Thyroid gland (tissue), 4 donors: ENCODE results near the gene DIS3L2. TPM values are rescaled to one million over a fixed set of nuclear protein-coding genes. Genes with fewer than 3 reads are reported as not detected.

Source experiments
- DNase-seq, 2 donors: peaks; one replicate each; pipeline ENCODE4 v3.0.0-alpha.2; 2019
- H3K27ac ChIP-seq, 3 donors: fragments of 200-600 bp; sonication (generic); 1 replicate in 2 of 3; 2 replicates in 1 of 3; pipeline ENCODE4 v1.5.1; 2016 to 2019; ENCODE audit warnings: mild to moderate bottlenecking in 1 of 3, moderate library complexity in 1 of 3
- H3K27me3 ChIP-seq: fragments of 200-600 bp; sonication (generic); one replicate; pipeline ENCODE4 v1.5.1; 2019
- H3K36me3 ChIP-seq, 2 donors: fragments of 200-600 bp; sonication (generic); one replicate each; pipeline ENCODE4 v1.5.1; 2016 to 2019
- H3K4me1 ChIP-seq, 2 donors: fragments of 200-600 bp; sonication (generic); one replicate each; pipeline ENCODE4 v1.5.1; 2017 to 2019
- H3K4me3 ChIP-seq, 3 donors: fragments of 200-600 bp; sonication (generic); replicated peaks in 1 of 3; 1 replicate in 2 of 3; 2 replicates in 1 of 3; pipeline ENCODE4 v1.5.1; 2016; ENCODE audit warnings: mild to moderate bottlenecking in 1 of 3
- H3K9me3 ChIP-seq: fragments of 200-600 bp; sonication (generic); one replicate; pipeline ENCODE4 v1.5.1; 2017
- POLR2A ChIP-seq, 2 donors: fragments of 450-650 bp; IDR thresholded peaks; one replicate each; pipeline ENCODE4 v1.6.1; 2017; ENCODE audit warnings: antibody characterized with exemption in 2 of 2, mild to moderate bottlenecking in 2 of 2, moderate library complexity in 1 of 2
- WGBS, 2 donors: methylation state at CpG; one replicate each; pipeline ENCODE4 v1.1.5; 2017; 5-methylcytosine and 5-hydroxymethylcytosine counted together
- intact Hi-C: fragments of 100-400 bp; cut with DNase I; formaldehyde crosslinking; loops from one replicate; pipeline ENCODE4 v1.15.1; 2023
- total RNA-seq, 4 donors: library from RNA; depleted of rRNA; stranded (reverse); fragments of >200 nt; gene quantifications; one replicate each; pipeline ENCODE4 v1.2.3, GENCODE V29; 2016
- TF ChIP-seq, protein P1 (sequence below), 6 experiments: fragments of 200-600 bp in 3 of 6; fragments of 450-650 bp in 3 of 6; sonication (generic) in 3 of 6; IDR thresholded peaks; one replicate each; pipeline ENCODE4 v1.5.1; 2016 to 2019; ENCODE audit warnings: antibody characterized with exemption in 6 of 6, mild to moderate bottlenecking in 2 of 6, inconsistent platforms in 1 of 6, moderate library complexity in 1 of 6

The DIS3L2 gene
- total RNA-seq, 4 donors from 2014 or later, result 42.2 to 68.7 (median 50.3) TPM

DNA sequence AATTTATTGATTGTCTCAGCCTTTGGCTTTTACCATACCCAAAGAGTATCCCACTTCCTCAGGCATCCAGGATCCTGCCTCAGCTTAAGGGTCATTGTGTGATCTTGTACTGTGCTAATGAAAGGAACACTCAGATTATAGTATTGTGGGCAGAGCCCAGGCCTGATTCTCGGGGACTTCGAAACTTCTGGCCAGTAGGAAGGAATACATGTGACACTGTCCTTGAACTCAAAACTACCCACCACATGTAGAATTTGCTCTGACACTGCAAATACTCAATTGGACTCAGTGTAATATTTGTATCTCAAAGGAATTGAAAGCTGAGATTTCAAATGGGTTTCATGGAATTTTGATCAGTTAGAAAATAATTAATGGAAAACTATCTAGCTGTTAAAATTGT is 15.9 kb downstream of the DIS3L2 start:
- WGBS, 2 donors, result 89 to 91% methylated on average over 2 of the region's 2 CpGs
- intact Hi-C loops, result no loop called here

DNA sequence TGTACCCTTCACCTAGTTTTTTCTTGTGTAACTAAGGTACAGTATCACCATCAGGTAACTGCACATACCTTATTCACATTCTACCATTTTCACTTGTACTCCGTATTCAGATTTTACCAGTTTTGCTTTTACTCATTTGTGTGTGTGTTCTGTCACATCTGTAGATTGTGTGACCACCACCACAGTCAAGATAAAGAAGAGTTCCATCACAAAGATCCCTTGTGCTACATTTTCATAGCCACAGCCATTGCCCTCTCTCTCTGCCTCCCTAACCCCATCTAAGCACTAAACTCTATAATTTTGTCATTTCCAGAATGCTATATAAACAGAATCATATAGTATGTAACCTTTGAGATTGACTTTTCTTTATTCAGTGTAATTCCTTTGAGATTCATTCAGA is 23.5 kb downstream of the DIS3L2 start:
- no peak for TF ChIP-seq POLR2A (IDR thresholded peaks at IDR 0.05)
- TF ChIP-seq, protein P1, sequence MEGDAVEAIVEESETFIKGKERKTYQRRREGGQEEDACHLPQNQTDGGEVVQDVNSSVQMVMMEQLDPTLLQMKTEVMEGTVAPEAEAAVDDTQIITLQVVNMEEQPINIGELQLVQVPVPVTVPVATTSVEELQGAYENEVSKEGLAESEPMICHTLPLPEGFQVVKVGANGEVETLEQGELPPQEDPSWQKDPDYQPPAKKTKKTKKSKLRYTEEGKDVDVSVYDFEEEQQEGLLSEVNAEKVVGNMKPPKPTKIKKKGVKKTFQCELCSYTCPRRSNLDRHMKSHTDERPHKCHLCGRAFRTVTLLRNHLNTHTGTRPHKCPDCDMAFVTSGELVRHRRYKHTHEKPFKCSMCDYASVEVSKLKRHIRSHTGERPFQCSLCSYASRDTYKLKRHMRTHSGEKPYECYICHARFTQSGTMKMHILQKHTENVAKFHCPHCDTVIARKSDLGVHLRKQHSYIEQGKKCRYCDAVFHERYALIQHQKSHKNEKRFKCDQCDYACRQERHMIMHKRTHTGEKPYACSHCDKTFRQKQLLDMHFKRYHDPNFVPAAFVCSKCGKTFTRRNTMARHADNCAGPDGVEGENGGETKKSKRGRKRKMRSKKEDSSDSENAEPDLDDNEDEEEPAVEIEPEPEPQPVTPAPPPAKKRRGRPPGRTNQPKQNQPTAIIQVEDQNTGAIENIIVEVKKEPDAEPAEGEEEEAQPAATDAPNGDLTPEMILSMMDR (IDR thresholded peaks at IDR 0.05), result no peak
- Histone ChIP-seq H3K27ac (no peak overlapping the region), H3K4me1 (peaks cover 4 to 12% of the 10 kb centered on the region in 2 donors), H3K9me3 (no peaks in the 10 kb centered on the region), H3K4me3 (no peak overlapping the region), H3K36me3 (no peaks in the 10 kb centered on the region), H3K27me3 (no peaks in the 10 kb centered on the region)
- intact Hi-C loops, result no loop called here
- no peak for DNase-seq
- 0% methylated on average over 1 of the region's 1 CpG for WGBS, 2 donors

More for the DNA sequence above, 15.9 kb downstream of the DIS3L2 start:
- no peaks in the 10 kb centered on the region for H3K4me1 ChIP-seq
- TF ChIP-seq, protein P1 (IDR thresholded peaks at IDR 0.05), result no peak
- no peak for TF ChIP-seq POLR2A (IDR thresholded peaks at IDR 0.05)
- H3K4me3 ChIP-seq, result no peak overlapping the region
- no peaks in the 10 kb centered on the region for H3K36me3 ChIP-seq
- no peaks in the 10 kb centered on the region for H3K27me3 ChIP-seq
- no peaks in the 10 kb centered on the region for H3K9me3 ChIP-seq
- DNase-seq, result no peak
- H3K27ac ChIP-seq, result no peak overlapping the region

DNA sequence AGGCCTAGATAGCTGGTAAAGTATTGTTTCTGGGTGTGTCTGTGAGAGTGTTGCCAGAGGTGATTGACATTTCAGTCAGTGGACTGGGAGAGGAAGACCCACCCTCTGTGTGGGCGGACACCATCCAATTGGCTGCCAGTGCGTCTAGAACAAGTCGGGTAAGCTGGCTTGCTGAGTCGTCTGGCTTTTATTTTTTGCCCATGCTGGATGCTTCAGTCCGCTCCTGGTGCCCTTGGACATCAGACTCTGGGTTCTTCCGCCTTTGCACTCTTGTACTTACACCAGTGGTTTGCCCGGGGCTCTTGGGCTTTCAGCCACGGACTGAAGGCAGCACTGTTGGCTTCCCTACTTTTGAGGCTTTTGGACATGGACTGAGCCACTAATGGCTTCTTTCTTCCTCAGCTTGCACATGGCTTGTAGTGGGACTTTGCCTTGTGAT is 24.3 kb downstream of the DIS3L2 start:
- intact Hi-C loops, result no loop called here
- DNase-seq, result no peak
- H3K27me3 ChIP-seq, result no peaks in the 10 kb centered on the region
- TF ChIP-seq POLR2A (IDR thresholded peaks at IDR 0.05), result no peak
- TF ChIP-seq, protein P1 (IDR thresholded peaks at IDR 0.05), result no peak
- H3K9me3 ChIP-seq, result no peaks in the 10 kb centered on the region
- H3K36me3 ChIP-seq, result no peaks in the 10 kb centered on the region
- WGBS, 2 donors, result 91 to 96% methylated on average over 8 of the region's 8 CpGs
- H3K27ac ChIP-seq, result no peak overlapping the region
- H3K4me3 ChIP-seq, result no peak overlapping the region
- peaks cover 4 to 12% of the 10 kb centered on the region in 2 donors for H3K4me1 ChIP-seq

DNA sequence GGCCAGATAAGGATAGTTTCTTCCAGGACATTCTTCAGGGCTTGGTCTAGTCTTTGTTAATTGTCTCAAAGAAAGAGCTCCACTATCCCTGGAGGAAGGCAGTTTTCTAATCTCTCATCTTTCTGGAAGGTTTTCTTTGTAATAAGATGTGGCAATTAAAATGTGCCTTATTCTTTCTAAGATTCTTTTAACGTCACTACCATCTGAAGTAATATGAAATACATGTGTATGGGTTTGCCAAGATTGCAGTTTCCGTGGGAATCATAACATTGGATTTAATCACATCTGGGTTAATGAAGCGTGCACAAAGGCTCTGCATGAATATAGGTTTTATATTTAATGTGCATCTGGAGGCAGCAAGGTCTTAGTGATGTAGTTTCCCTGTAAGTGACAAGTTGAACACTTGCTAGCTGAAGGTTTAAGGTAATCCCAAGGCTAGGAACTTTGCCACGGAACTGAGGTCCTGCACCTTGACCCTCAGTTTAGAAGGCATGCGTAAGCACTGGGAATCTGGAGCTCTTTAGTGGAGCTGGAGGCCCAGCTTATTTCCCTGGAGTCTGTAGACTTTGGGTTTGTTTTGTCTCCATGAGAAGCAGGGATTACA is 25.7 kb downstream of the DIS3L2 start:
- DNase-seq, result no peak
- no peaks in the 10 kb centered on the region for H3K27me3 ChIP-seq
- intact Hi-C loops, result no loop called here
- H3K9me3 ChIP-seq, result no peaks in the 10 kb centered on the region
- no peak overlapping the region for H3K27ac ChIP-seq
- H3K4me1 ChIP-seq, result peaks cover 4 to 12% of the 10 kb centered on the region in 2 donors
- 63 to 75% methylated on average over 5 of the region's 5 CpGs for WGBS, 2 donors
- H3K36me3 ChIP-seq, result no peaks in the 10 kb centered on the region
- H3K4me3 ChIP-seq, result no peak overlapping the region
- TF ChIP-seq, protein P1 (IDR thresholded peaks at IDR 0.05), result no peak
- no peak for TF ChIP-seq POLR2A (IDR thresholded peaks at IDR 0.05)

DNA sequence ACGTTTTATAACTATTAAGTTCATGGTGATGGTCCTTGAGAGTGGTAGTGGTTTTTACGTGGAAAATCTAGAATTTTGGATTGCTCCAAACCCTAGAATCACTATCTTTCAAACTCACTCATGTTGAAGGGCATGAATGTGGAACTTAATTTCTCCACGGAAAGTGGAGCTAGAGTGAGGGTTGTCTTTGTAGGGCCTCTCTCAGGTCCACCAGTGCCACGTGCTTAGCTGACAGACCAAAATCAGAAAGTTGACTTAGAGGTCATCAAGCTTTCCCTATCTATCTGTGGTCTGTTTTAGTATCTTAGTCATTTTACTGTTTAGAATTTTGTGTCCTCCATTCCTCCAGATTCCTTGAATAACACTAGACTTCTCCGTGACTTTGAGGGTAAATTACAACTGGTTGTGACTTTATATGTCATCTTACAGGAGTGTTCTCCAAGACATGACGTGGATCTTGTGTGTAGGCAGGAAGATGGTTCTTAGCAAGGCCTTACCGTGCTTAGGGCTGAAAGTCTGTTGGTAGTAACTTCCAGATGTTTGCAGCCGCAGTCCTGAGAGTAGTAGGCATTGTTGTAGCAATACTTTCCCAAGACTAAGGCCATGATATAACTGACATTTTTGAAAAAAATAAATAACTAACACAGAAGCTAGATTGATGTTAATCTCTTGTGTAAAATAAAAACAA is 26.8 kb downstream of the DIS3L2 start:
- no peak for DNase-seq
- no peak overlapping the region for H3K27ac ChIP-seq
- no peaks in the 10 kb centered on the region for H3K27me3 ChIP-seq
- TF ChIP-seq POLR2A (IDR thresholded peaks at IDR 0.05), result no peak
- TF ChIP-seq, protein P1 (IDR thresholded peaks at IDR 0.05), result no peak
- WGBS, 2 donors, result 80 to 81% methylated on average over 8 of the region's 8 CpGs
- no peaks in the 10 kb centered on the region for H3K36me3 ChIP-seq
- no peaks in the 10 kb centered on the region for H3K9me3 ChIP-seq
- peaks cover 4 to 12% of the 10 kb centered on the region in 2 donors for H3K4me1 ChIP-seq
- no peak overlapping the region for H3K4me3 ChIP-seq
- intact Hi-C loops, result no loop called here
